GM10847 (cell line): ENCODE results near the gene GCK.

Experiments
- POLR2A ChIP-seq: IDR thresholded peaks from 2 replicates; pipeline ENCODE4 v1.6.1; 2011; ENCODE audit not compliant: insufficient read length; ENCODE audit errors: extremely low read depth

The GCK gene

GRCh38 chr7:44106311-44107065 lies 82.8 kb downstream of the GCK start:
- TF ChIP-seq POLR2A, result no peak

- TF ChIP-seq POLR2A, result no peak
Observed at GRCh38 chr7:44105832-44106231, 83.4 kb downstream of the GCK start.

- TF ChIP-seq POLR2A, result no peak
Observed at GRCh38 chr7:44104860-44105771, 84.1 kb downstream of the GCK start.

DNA sequence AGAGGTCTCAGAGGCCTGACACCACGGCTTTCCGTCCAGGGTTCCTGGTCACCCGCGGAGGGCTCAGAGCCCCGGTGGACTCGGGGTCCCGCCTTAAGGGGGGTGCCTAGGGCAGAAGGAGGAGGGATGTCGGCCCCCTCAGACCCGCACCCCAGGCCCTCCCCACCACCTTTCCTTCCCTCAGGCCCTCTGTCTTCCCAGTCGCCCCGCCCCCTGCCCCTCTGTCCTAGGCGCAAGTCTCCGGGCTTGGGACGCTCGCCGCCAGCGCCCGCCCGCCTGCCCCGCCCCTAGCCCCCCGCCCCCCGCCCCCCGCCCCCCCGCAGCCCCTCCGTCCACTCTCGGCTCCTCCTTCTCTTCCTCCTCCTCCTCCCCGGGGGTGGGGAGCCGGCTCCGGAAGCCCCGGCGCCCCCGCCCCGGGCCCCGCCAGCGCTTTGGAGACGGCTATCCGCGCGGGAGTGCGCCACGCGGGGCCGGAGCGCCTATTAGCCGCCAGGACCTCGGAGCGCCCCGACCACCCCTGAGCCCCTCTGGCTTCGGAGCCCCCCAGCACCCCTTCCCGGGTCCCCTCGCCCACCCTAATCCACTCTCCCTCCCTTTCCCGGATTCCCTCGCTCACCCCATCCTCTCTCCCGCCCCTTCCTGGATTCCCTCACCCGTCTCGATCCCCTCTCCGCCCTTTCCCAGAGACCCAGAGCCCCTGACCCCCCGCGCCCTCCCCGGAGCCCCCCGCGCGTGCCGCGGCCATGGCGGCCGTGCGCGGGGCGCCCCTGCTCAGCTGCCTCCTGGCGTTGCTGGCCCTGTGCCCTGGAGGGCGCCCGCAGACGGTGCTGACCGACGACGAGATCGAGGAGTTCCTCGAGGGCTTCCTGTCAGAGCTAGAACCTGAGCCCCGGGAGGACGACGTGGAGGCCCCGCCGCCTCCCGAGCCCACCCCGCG lies 85.0 kb downstream of the GCK start, which contains the start of gene AEBP1:
TSS of gene AEBP1 (plus strand) at position 423 of the 937 bp plus-strand sequence. CDS start at position 744, 321 bp downstream.
- no peak for TF ChIP-seq POLR2A

DNA sequence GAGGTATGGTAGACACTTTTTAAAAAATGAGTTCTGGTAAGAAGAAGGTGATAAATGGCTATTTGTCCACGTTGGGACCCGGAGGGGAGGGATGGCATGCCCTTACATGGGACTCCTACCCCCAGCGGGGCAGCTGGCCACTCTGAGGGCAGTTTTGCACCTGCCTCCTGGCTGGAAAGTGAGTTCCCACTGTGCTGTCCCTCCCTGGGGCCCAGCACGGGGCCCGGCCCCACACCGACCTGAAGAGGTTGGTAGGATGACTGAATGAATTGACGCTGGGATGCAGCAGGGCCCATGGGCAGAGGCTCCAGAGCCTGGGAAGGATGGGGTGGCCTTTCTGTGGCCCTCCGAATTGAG lies 85.7 kb downstream of the GCK start:
- TF ChIP-seq POLR2A, result no peak

GRCh38 chr7:44102846-44103565 lies 86.2 kb downstream of the GCK start:
- TF ChIP-seq POLR2A, result no peak

- TF ChIP-seq POLR2A, result no peak
Observed at GRCh38 chr7:44101966-44102845, 87.0 kb downstream of the GCK start.

DNA sequence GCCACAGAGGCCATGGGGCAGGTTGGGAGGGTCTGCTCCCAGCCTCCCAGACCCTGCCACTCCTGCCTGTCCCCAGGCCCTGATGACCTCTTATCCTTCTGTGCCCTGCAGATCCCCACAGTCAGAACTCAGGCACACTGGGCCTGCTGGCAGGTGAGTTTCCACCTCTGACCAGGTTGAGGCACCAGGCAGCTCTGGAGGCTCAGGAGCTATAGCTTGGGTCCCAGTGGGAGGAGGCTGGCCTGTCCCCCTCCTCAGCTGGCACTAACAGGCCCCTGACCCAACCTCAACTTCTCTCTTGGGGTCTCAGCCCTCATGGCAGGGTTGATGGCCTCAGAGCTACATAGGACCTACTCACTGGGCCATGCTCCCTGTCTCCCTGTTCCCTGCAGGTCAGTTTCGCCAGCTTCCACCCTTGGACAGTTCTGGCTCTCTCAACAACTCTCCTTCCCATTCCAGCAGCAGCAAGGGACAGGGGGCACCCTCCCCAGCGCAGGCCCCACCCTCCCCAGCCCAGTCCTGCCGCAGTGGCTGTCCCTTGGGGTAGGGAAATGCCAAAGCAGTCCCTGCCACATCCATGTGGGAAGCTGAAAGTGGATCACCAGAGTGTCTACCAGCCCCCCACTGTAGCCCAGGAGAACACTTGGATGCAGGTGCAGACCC lies 87.8 kb downstream of the GCK start:
- TF ChIP-seq POLR2A, result no peak

DNA sequence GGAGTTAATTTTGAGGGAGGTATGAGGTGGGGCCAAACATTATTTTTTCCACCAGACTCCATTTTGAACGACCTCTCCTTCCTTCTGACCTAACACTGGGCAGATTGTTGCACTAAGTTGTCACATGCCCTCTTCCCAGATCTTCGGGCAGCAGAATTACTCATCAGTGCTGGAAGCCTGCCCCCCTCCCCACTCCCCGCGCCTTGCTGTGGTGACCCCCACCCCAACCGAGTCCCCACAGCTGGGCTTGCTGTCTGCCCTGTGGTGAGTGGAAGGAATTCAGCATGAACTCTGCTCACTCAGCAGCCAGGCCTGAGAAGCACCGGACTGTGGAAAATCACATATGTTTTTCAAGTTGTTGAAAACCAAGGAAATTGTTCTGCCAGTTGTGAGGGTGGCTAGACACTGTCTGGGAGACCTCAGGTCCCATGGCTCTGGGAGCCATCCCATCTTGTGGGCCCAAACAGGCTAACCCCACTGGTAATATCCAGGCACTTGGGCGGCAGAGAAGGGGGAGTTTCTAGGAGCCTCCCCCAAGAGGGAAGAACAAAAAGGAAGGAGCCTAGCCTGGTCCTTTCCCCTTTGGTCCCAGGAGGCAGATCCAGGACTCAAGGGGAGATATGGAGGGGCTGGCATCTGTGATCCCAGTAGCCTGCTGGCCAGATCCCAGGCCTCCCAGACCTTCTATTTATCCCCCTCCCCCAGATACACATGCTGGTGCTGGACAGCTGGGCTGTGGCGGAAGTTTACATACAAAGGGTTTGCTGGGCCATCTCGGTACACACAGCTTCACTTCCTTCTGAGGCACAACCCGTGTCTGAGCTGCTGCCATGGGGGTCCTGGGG lies 88.6 kb downstream of the GCK start:
- no peak for TF ChIP-seq POLR2A

GRCh38 chr7:44099669-44100068 lies 89.6 kb downstream of the GCK start:
- TF ChIP-seq POLR2A, result no peak

DNA sequence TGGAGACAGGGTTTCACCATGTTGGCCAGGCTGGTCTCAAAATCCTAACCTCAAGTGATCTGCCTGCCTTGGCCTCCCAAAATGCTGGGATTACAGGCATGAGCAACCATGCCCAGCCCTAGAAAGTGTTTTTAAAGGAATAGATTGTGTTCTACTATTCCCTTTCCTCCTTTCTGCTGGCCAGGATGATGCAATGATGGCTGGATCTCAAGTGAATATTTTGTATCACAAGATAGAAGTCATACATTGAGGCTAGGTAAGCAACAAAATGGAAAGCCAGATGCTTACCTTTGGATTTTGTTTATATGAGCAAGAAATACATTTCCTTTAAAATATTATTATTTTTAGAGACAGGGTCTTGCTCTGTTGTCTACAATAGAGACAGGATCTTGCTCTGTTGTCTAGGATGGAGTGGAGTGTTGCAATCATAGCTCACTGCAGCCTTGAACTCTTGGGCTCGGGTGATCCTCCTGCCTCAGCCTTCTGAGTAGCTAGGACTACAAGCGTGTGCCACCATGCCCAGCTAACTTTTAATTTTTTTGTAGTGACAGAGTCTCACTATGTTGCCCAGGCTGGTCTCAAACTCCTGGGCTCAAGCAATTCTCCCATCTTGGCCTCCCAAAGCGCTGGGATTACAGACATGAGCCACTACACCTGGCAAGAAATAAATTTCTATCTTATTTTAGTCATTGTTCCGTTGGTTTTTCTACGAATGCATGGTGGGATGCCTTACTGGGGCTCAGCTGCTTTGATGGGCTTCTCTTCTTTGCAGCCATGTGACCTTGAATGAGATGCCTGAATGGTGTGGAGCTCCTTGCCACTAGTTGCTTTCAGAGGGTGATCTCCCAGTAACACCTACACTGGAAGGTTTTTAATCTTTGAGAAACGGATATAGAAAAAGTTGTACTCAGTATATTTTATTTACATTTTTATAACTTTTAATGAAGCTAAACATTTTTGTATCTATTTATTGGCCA lies 90.9 kb downstream of the GCK start:
- no peak for TF ChIP-seq POLR2A
